ENCODE measurements around the gene KLHL41.

GRCh38 chr2:169493360-169493759 is 16.1 kb upstream of the KLHL41 start:
- no peak for TF ChIP-seq EZH2 (IDR thresholded peaks at IDR 0.05; ENCODE audit: borderline replicate concordance)
- no peak for TF ChIP-seq CTCF (IDR thresholded peaks at IDR 0.05; ENCODE audit: poor library complexity)
